HepG2 (cell line): ENCODE measurements around the gene CRYAB. TPM values are rescaled to one million over a fixed set of nuclear protein-coding genes. Genes with fewer than 3 reads are reported as not detected.
A peak's percentile ranks its signal among the peaks of the same experiment; 100 is the strongest.

Experiments
- ELF1 ChIP-seq: sonication (generic); formaldehyde crosslinking; IDR thresholded peaks from 2 replicates; pipeline ENCODE4 v1.4.0; 2020; ENCODE audit warnings: missing genetic modification reagents
- HCFC1 ChIP-seq: fragments of 150-350 bp; IDR thresholded peaks from 2 replicates; pipeline ENCODE4 v1.6.1; 2014; ENCODE audit warnings: low read depth, low read length
- MED8 ChIP-seq: sonication (generic); formaldehyde crosslinking; IDR thresholded peaks from 2 replicates; pipeline ENCODE4 v1.8.1; 2023; ENCODE audit warnings: mild to moderate bottlenecking, missing genetic modification reagents; ENCODE audit not compliant: insufficient replicate concordance
- NKX3-1 ChIP-seq: sonication (generic); formaldehyde crosslinking; IDR thresholded peaks from 2 replicates; pipeline ENCODE4 v1.5.0; 2020; ENCODE audit warnings: missing genetic modification reagents
- NRL ChIP-seq: sonication (generic); formaldehyde crosslinking; IDR thresholded peaks from 2 replicates; pipeline ENCODE4 v1.5.0; 2020; ENCODE audit warnings: missing genetic modification reagents, mild to moderate bottlenecking, moderate library complexity, borderline replicate concordance
- TBL1XR1 ChIP-seq: fragments of 150-350 bp; IDR thresholded peaks from 2 replicates; pipeline ENCODE4 v1.6.1; 2014; ENCODE audit warnings: borderline replicate concordance, low read length; ENCODE audit not compliant: partially characterized antibody
- THYN1 ChIP-seq: sonication (generic); formaldehyde crosslinking; IDR thresholded peaks from 2 replicates; pipeline ENCODE4 v1.8.1; 2023; ENCODE audit warnings: low read depth, mild to moderate bottlenecking, moderate library complexity, missing genetic modification reagents, borderline replicate concordance
- TMF1 ChIP-seq: sonication (generic); formaldehyde crosslinking; IDR thresholded peaks from 2 replicates; pipeline ENCODE4 v1.8.1; 2022; ENCODE audit warnings: low read depth, missing genetic modification reagents
- YEATS2 ChIP-seq: sonication (generic); formaldehyde crosslinking; IDR thresholded peaks from 2 replicates; pipeline ENCODE4 v1.4.0; 2020; ENCODE audit warnings: missing genetic modification reagents, borderline replicate concordance
- ZFP36L1 ChIP-seq: sonication (generic); formaldehyde crosslinking; IDR thresholded peaks from 2 replicates; pipeline ENCODE4 v1.8.0; 2022; ENCODE audit warnings: mild to moderate bottlenecking, missing genetic modification reagents, moderate library complexity
- ZNF501 ChIP-seq: sonication (generic); formaldehyde crosslinking; IDR thresholded peaks from 2 replicates; pipeline ENCODE4 v1.5.1; 2020; ENCODE audit warnings: mild to moderate bottlenecking, moderate library complexity, missing genetic modification reagents
- ZNF543 ChIP-seq: sonication (generic); formaldehyde crosslinking; IDR thresholded peaks from 2 replicates; pipeline ENCODE4 v1.4.0; 2020; ENCODE audit warnings: mild to moderate bottlenecking, missing genetic modification reagents
- ZNF546 ChIP-seq: sonication (generic); formaldehyde crosslinking; conservative IDR thresholded peaks from 2 replicates; pipeline ENCODE4 v1.8.1; 2023; ENCODE audit warnings: mild to moderate bottlenecking, missing genetic modification reagents
- ZNF547 ChIP-seq: sonication (generic); formaldehyde crosslinking; IDR thresholded peaks from 2 replicates; pipeline ENCODE4 v1.5.1; 2020; ENCODE audit warnings: mild to moderate bottlenecking, missing genetic modification reagents
- ZNF552 ChIP-seq: sonication (generic); formaldehyde crosslinking; IDR thresholded peaks from 2 replicates; pipeline ENCODE4 v1.9.0; 2022; ENCODE audit warnings: missing genetic modification reagents, mild to moderate bottlenecking, borderline replicate concordance
- polyA plus RNA-seq, 8 experiments: library from polyadenylated mRNA; depleted of rRNA in 3 of 8; stranded (reverse) in 7 of 8; unstranded in 1 of 8; fragments of >200 nt; fragmentation: Illumina TruSeq in 4 of 8; extraction: Trizol in 4 of 8; gene quantifications; 2 replicates each; pipeline versions ENCODE4 v1.2.1 to v1.2.3, GENCODE V29; 2011 to 2016; ENCODE audit warnings: low read depth in 4 of 8, missing spikeins in 1 of 8, mixed read lengths in 1 of 8; ENCODE audit not compliant: insufficient read depth in 1 of 8
- total RNA-seq, 5 experiments: library from RNA; depleted of rRNA; stranded (reverse); fragments of >200 nt; fragmentation: Illumina TruSeq; extraction: Trizol; gene quantifications; 2 replicates each; pipeline ENCODE4 v1.2.3, GENCODE V29; 2016; ENCODE audit warnings: low read depth in 1 of 5
- TF ChIP-seq, protein P1 (sequence below): sonication (generic); formaldehyde crosslinking; IDR thresholded peaks from 2 replicates; pipeline ENCODE4 v1.5.1; 2020; ENCODE audit warnings: mild to moderate bottlenecking, missing genetic modification reagents, moderate library complexity
- TF ChIP-seq, protein P2 (sequence below): sonication (generic); formaldehyde crosslinking; IDR thresholded peaks from 2 replicates; pipeline ENCODE4 v1.4.0; 2020; ENCODE audit warnings: missing genetic modification reagents
- TF ChIP-seq, protein P3 (sequence below): sonication (generic); formaldehyde crosslinking; IDR thresholded peaks from 2 replicates; pipeline ENCODE4 v1.4.0; 2020; ENCODE audit warnings: low read depth, mild to moderate bottlenecking, missing genetic modification reagents
- TF ChIP-seq, protein P4 (sequence below): IDR thresholded peaks from 2 replicates; pipeline ENCODE4 v1.6.1; 2016
- TF ChIP-seq, protein P5 (sequence below): sonication (generic); formaldehyde crosslinking; IDR thresholded peaks from 2 replicates; pipeline ENCODE4 v1.5.1; 2020; ENCODE audit warnings: missing genetic modification reagents, mild to moderate bottlenecking, borderline replicate concordance
- TF ChIP-seq, protein P6 (sequence below): sonication (generic); formaldehyde crosslinking; IDR thresholded peaks from 2 replicates; pipeline ENCODE4 v1.4.0; 2020; ENCODE audit warnings: missing genetic modification reagents

CRYAB gene
- total and polyA plus RNA-seq, 2 of the 13 experiments (the other 11 are each of a cell fraction or from before 2014, with no cell fraction given): 0.55 to 1.1 TPM

DNA sequence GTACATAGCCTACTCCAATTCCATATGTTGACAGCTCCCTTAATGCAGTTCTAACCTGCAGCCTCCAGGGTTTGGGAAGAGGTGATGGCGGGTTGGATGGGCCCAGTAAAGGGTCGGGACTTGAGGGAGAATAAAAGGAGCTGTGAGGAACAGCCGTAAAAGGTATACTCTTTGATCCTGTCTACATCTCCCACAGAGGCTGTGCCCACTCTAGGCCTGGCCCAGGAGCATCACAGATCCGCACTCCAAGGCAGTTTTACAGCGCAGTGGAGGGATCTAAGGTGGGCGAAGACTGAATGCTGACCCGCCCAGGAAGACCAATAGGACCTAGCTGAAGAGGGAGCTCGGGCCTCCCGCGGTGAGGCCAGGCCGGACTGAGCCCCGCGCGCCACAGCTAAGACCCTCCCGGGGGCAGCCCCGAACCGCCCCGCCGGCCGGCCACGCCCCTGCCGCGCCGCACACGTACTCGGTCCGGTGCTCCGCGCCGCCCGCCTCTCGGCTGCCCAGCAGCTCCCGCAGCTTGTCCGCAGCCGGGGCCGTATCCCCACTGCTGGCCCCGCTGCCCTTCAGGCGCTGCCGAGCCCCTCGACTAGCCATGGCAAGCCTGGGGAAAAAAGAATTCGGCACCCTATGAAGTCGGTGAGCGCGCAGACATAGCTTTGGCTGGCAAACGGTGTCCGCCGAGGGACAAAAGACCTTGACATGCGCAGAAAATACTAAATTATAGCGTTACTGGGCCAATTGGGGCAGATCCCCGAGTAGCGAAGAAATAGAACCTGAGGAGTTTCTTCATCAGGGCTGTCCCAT, 40.5 kb downstream of the CRYAB start, which contains the start of gene ALG9 (continued):
- TF ChIP-seq MED8 (CRISPR knock-in tag) (peak; percentile 19), YEATS2 (peak; percentile 79), NKX3-1 (CRISPR knock-in tag) (peak; percentile 36; the same call in 1 of the 2 replicates), TBL1XR1 (no peak), ZNF501 (CRISPR knock-in tag) (peak; percentile 52; the same call in 1 of the 2 replicates), ZNF543 (no peak), ZNF547 (peak; percentile 83), HCFC1 (no peak), ELF1 (CRISPR knock-in tag) (0 out of 2 replicates have a peak, but pooled peaks have one; percentile 29), NRL (no peak), TMF1 (peak; percentile 80; the same call in 1 of the 2 replicates), ZNF546 (CRISPR knock-in tag) (no peak), THYN1 (CRISPR knock-in tag) (no peak), ZNF552 (no peak), ZFP36L1 (CRISPR knock-in tag) (peak; percentile 78; the same call in 1 of the 2 replicates)
- TF ChIP-seq, protein P1, sequence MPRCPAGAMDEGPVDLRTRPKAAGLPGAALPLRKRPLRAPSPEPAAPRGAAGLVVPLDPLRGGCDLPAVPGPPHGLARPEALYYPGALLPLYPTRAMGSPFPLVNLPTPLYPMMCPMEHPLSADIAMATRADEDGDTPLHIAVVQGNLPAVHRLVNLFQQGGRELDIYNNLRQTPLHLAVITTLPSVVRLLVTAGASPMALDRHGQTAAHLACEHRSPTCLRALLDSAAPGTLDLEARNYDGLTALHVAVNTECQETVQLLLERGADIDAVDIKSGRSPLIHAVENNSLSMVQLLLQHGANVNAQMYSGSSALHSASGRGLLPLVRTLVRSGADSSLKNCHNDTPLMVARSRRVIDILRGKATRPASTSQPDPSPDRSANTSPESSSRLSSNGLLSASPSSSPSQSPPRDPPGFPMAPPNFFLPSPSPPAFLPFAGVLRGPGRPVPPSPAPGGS (CRISPR knock-in tag): peak; percentile 92
- TF ChIP-seq, protein P2, sequence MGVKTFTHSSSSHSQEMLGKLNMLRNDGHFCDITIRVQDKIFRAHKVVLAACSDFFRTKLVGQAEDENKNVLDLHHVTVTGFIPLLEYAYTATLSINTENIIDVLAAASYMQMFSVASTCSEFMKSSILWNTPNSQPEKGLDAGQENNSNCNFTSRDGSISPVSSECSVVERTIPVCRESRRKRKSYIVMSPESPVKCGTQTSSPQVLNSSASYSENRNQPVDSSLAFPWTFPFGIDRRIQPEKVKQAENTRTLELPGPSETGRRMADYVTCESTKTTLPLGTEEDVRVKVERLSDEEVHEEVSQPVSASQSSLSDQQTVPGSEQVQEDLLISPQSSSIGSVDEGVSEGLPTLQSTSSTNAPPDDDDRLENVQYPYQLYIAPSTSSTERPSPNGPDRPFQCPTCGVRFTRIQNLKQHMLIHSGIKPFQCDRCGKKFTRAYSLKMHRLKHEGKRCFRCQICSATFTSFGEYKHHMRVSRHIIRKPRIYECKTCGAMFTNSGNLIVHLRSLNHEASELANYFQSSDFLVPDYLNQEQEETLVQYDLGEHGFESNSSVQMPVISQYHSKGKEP (CRISPR knock-in tag): 0 out of 2 replicates have a peak, but pooled peaks have one; percentile 12
- TF ChIP-seq, protein P3, sequence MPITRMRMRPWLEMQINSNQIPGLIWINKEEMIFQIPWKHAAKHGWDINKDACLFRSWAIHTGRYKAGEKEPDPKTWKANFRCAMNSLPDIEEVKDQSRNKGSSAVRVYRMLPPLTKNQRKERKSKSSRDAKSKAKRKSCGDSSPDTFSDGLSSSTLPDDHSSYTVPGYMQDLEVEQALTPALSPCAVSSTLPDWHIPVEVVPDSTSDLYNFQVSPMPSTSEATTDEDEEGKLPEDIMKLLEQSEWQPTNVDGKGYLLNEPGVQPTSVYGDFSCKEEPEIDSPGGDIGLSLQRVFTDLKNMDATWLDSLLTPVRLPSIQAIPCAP: no peak
- TF ChIP-seq, protein P4, sequence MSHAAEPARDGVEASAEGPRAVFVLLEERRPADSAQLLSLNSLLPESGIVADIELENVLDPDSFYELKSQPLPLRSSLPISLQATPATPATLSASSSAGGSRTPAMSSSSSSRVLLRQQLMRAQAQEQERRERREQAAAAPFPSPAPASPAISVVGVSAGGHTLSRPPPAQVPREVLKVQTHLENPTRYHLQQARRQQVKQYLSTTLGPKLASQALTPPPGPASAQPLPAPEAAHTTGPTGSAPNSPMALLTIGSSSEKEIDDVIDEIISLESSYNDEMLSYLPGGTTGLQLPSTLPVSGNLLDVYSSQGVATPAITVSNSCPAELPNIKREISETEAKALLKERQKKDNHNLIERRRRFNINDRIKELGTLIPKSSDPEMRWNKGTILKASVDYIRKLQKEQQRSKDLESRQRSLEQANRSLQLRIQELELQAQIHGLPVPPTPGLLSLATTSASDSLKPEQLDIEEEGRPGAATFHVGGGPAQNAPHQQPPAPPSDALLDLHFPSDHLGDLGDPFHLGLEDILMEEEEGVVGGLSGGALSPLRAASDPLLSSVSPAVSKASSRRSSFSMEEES (CRISPR knock-in tag): no peak
- TF ChIP-seq, protein P5, sequence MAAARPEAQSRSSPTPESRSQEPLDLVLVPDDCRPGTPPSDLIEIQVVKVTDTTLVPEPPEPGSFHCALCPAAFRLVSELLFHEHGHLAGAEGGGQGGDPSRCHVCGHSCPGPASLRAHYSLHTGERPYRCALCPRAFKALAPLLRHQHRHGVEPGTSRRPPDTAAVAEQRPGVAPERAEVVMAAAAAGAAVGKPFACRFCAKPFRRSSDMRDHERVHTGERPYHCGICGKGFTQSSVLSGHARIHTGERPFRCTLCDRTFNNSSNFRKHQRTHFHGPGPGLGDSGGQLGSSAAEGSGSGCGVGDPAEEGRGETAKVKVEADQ (CRISPR knock-in tag): no peak
- TF ChIP-seq, protein P6, sequence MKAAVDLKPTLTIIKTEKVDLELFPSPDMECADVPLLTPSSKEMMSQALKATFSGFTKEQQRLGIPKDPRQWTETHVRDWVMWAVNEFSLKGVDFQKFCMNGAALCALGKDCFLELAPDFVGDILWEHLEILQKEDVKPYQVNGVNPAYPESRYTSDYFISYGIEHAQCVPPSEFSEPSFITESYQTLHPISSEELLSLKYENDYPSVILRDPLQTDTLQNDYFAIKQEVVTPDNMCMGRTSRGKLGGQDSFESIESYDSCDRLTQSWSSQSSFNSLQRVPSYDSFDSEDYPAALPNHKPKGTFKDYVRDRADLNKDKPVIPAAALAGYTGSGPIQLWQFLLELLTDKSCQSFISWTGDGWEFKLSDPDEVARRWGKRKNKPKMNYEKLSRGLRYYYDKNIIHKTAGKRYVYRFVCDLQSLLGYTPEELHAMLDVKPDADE (CRISPR knock-in tag): no peak
